Mucosa of rectum (tissue), 2 donors: ENCODE data around the gene SETBP1.

Experiments used
- H3K27ac ChIP-seq, 2 donors: one replicate each; pipeline ENCODE4 v1.7.0; 2013; ENCODE audit warnings: inconsistent platforms in 2 of 2, low read depth in 2 of 2, low read length in 2 of 2
- H3K27me3 ChIP-seq, 2 donors: one replicate each; pipeline ENCODE4 v1.7.0; 2013; ENCODE audit warnings: low read length in 2 of 2; ENCODE audit not compliant: control insufficient read depth in 2 of 2, insufficient read depth in 2 of 2
- H3K36me3 ChIP-seq, 2 donors: one replicate each; pipeline ENCODE4 v1.7.0; 2013; ENCODE audit warnings: low read length in 2 of 2; ENCODE audit not compliant: control insufficient read depth in 2 of 2, insufficient read depth in 2 of 2
- H3K4me1 ChIP-seq, 2 donors: one replicate each; pipeline ENCODE4 v1.7.0; 2013; ENCODE audit warnings: low read length in 2 of 2, mild to moderate bottlenecking in 1 of 2; ENCODE audit not compliant: control insufficient read depth in 2 of 2, insufficient read depth in 2 of 2
- H3K4me3 ChIP-seq, 2 donors: one replicate each; pipeline ENCODE4 v1.7.0; 2013; ENCODE audit warnings: low read length in 2 of 2
- H3K9ac ChIP-seq, 2 donors: one replicate each; pipeline ENCODE4 v1.7.0; 2013; ENCODE audit warnings: low read length in 2 of 2, low read depth in 1 of 2, mild to moderate bottlenecking in 1 of 2
- H3K9me3 ChIP-seq, 2 donors: one replicate each; pipeline ENCODE4 v1.7.0; 2013; ENCODE audit warnings: low read length in 2 of 2; ENCODE audit not compliant: control insufficient read depth in 2 of 2
- donor health status: healthy.
- donor health status: Normal muscosa, but diverticular disease.

Gene SETBP1

DNA sequence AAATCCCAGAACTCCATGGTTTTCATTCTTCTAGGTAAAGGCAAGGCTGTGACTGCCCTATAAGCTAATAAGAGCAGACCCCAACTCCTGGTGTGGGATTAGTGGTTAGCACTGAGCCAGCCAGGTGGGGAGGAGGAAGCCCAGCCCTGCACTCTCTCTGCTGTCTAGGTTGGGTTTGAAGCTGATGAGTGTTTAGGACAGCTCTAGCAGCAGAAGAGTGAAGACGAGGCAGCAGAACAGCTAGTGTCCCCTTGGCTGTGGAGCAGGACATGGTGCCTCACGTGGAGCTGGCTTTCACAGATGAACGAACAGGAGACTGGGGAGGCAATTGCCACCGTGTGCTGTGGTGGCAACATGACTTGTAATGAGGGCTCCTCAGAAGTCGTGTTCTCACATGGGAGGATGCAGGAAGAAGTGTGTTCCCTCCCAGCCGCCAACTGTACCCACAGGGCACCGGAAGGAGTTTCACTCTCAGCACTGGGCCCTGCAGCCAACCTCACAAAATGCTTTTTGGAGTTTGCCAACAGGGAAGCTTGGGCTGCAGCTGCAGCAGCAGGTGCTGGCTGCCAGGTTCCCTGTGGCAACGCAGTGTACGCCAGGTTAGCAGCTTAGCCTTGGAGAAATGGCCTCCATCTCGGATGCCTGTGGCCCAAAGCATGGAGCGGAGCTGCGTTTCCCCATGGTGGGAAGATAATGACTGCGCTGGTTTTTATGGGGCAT lies 328.2 kb downstream of the SETBP1 start:
- Histone ChIP-seq H3K9ac (no peak overlapping the region), H3K27ac (no peak overlapping the region), H3K9me3 (no peaks in the 10 kb centered on the region), H3K27me3 (no peaks in the 10 kb centered on the region), H3K36me3 (no peaks in the 10 kb centered on the region), H3K4me1 (no peaks in the 10 kb centered on the region), H3K4me3 (no peak overlapping the region)

DNA sequence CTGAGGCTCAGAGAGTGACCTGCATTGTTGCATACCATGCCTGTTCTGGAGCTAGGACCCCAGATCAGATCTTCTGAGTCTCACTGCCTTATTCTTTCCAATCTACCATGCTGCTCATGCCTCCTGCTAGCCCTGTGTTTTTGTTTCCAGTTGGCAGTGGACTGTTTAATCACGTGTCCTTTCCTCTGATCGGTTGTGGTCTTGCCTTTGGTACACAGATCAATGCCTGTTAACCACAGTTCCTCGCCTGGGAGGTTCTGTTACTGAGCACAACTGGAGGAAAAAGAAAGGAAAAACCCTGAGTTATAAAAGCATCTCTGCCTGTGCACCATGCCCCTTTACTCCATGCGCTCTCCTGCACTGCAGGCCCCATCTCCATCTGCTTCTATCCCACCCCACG lies 329.1 kb downstream of the SETBP1 start:
- Histone ChIP-seq H3K4me1 (no peaks in the 10 kb centered on the region), H3K27ac (no peak overlapping the region), H3K9me3 (no peaks in the 10 kb centered on the region), H3K27me3 (no peaks in the 10 kb centered on the region), H3K9ac (no peak overlapping the region), H3K4me3 (no peak overlapping the region), H3K36me3 (no peaks in the 10 kb centered on the region)

DNA sequence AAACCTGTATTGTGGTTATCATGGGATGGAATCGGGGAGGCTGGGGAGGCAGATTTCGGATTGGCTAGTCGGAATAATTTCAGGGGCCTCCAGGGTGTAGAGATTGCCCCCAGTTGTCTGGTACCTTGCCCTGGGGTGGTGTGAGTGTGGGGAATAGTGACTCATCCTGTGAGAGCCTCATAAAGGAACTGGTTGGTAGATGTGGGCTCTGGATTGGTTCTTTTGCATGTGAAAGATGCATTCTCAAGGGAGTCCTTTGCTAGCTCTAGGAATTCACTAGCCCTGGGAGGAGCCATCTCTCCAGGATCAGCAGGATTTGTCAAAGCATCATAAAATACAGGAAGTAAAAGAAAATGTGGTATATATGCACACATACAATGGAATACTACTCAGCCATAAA lies 331.6 kb downstream of the SETBP1 start:
- H3K4me3 ChIP-seq, result no peak overlapping the region
- H3K27me3 ChIP-seq, result no peaks in the 10 kb centered on the region
- no peaks in the 10 kb centered on the region for H3K9me3 ChIP-seq
- H3K36me3 ChIP-seq, result no peaks in the 10 kb centered on the region
- no peak overlapping the region for H3K9ac ChIP-seq
- no peak overlapping the region for H3K27ac ChIP-seq
- no peaks in the 10 kb centered on the region for H3K4me1 ChIP-seq

DNA sequence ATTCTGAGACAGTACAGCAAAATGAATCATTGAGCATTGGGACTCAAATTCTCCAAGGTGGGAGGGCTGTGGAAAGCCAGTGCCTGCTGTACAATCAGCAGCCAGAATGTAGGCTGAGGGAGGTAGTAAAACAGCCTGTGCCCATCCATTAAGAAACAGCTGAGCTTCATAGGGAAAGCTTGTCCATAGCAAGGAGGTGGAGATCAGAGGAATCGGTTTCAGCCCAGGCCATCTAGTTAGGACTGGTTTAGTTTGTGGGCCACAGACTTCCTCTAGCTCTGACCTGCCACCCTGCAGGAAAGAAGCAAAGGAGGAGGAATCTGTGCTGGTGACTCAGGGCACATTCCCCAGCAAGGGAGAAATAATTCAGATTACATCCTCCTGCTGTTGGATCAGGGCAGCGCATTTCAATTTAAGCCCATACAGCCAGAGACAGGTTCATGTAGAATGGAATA lies 333.4 kb downstream of the SETBP1 start:
- H3K36me3 ChIP-seq, result no peaks in the 10 kb centered on the region
- H3K9ac ChIP-seq, result no peak overlapping the region
- no peaks in the 10 kb centered on the region for H3K27me3 ChIP-seq
- H3K4me3 ChIP-seq, result no peak overlapping the region
- no peaks in the 10 kb centered on the region for H3K4me1 ChIP-seq
- no peak overlapping the region for H3K27ac ChIP-seq
- H3K9me3 ChIP-seq, result no peaks in the 10 kb centered on the region

DNA sequence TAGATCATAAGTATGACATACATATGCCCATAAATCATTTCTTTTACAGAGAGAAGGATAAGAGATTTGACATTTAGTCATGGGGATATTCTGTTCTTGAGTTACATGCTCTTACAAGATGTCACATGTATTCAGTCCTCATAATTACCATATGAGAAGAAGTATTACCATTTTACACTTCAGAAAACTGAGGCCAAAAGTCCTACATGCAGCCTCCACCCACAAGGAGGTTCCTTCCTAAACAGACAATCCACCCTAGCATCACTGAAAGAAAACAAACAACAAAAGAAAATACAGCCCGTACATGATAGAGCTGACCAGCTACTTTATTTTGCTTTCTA lies 335.1 kb downstream of the SETBP1 start:
- H3K27ac ChIP-seq, result peak overlapping the region; percentile 44 to 48
- no peaks in the 10 kb centered on the region for H3K9me3 ChIP-seq
- no peak overlapping the region for H3K9ac ChIP-seq
- no peaks in the 10 kb centered on the region for H3K27me3 ChIP-seq
- no peaks in the 10 kb centered on the region for H3K4me1 ChIP-seq
- no peak overlapping the region for H3K4me3 ChIP-seq
- no peaks in the 10 kb centered on the region for H3K36me3 ChIP-seq

DNA sequence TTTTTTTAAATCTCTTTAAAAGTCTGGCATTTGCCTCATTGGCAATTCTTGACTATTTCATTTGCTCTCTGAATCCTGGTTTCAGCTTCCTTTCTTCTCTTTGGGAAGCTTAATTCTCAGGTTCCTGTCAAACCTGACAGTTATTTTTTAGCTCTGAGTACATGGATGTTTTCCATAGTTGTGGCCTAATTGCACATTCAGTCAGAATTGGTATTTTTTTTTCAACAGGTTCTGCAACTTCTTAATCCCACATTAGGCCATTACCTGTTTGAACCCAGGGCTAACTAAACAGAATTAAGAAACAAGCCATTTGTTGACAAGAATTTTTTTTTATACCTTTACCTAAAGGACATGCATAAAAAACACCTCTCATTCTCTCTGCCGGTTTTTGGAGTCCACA lies 338.8 kb downstream of the SETBP1 start:
- no peaks in the 10 kb centered on the region for H3K27me3 ChIP-seq
- H3K4me1 ChIP-seq, result no peaks in the 10 kb centered on the region
- no peak overlapping the region for H3K9ac ChIP-seq
- no peaks in the 10 kb centered on the region for H3K36me3 ChIP-seq
- H3K9me3 ChIP-seq, result no peaks in the 10 kb centered on the region
- no peak overlapping the region for H3K27ac ChIP-seq
- H3K4me3 ChIP-seq, result no peak overlapping the region

DNA sequence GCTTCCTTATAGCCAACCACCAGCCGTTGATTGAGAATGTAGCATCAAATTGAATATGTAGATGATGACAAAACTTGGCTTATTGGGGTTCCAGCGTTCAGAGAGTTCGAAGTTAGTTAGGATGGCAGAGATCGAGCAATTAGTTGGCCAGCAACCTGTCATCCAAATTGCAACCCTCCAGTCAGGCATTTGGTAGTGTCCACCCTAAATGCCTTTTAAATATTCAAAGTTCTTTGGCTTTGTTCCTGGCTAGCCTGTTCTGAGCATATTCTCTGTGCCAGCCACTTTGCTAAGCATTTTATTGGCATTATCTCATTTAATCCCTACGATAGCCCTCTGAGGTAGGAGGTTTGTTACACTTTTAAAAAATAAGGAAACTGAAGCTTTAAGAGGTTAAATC lies 342.8 kb downstream of the SETBP1 start:
- H3K4me3 ChIP-seq, result no peak overlapping the region
- no peaks in the 10 kb centered on the region for H3K36me3 ChIP-seq
- H3K27me3 ChIP-seq, result no peaks in the 10 kb centered on the region
- H3K4me1 ChIP-seq, result no peaks in the 10 kb centered on the region
- H3K9me3 ChIP-seq, result no peaks in the 10 kb centered on the region
- no peak overlapping the region for H3K9ac ChIP-seq
- H3K27ac ChIP-seq, result no peak overlapping the region

DNA sequence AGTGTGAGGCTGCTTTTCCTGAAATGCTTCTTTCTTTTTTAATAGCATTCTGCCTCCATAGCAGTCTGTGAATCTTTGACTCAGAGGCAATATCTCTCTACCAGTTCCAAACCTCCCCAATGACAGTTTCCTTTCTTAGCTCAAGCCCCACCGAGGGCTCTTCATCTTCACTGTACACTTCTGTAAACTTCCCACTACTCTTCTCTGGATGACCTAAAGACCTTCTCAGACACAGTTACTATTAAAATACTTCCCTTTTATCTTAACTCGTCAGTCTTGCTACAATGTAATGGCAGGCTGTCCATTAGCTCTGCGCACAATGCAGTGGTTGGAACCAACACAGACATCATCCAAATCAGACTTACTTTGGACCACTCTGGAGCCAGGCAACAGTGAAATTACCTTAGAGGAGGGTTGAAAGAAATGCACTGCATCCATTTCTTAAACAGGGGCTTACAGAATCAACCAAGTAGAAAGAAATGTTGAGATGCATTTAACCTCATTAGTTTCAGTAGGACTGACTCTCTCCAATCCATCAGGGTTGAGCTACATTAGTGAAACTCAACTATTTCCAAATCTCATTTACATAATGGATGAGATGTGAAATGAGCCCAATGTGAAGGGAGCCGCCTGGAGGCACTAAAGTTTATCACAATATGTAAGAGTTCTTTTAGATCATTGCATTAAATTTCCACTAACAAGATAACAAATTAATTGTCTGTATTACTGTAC lies 343.8 kb downstream of the SETBP1 start:
- Histone ChIP-seq H3K27me3 (no peaks in the 10 kb centered on the region), H3K9me3 (no peaks in the 10 kb centered on the region), H3K4me3 (no peak overlapping the region), H3K27ac (no peak overlapping the region), H3K4me1 (no peaks in the 10 kb centered on the region), H3K36me3 (no peaks in the 10 kb centered on the region), H3K9ac (no peak overlapping the region)

DNA sequence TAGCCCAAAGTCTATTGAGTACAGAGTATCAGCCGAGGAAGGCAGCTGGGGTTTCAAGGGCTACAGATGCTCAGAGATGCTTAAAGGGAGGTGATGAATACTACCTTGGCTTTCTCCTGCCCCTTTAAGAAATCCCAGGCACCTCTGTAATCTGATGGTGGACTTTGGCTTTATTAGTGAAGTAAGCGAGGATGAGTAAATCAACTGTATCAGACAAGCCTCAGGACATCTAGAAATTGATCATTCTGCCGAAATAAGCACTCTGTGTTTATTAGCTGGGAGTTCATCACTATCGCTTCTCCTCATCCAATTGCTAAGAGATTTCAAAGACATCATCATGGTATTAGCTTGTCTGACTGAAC lies 344.4 kb downstream of the SETBP1 start:
- no peak overlapping the region for H3K9ac ChIP-seq
- no peaks in the 10 kb centered on the region for H3K4me1 ChIP-seq
- H3K27ac ChIP-seq, result no peak overlapping the region
- no peaks in the 10 kb centered on the region for H3K9me3 ChIP-seq
- H3K4me3 ChIP-seq, result no peak overlapping the region
- no peaks in the 10 kb centered on the region for H3K27me3 ChIP-seq
- H3K36me3 ChIP-seq, result no peaks in the 10 kb centered on the region

DNA sequence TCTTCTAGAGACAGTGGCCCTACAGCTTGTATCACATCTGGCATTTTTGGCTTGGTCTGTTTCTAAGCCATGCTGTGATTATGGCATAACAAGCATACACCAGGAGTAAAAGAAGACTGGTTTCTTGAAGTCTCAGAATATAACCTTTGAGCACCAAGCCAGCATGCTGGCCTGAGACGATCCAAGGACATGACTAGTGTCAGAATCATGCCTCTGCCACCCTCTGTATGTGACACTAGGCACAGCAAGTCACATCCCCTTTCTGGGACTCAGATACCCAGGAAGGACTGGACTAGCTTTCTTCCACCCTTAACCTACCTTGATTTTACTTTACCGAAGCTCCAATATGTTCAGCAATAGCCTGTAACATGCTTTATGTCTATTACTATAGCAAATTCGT lies 345.5 kb downstream of the SETBP1 start:
- Histone ChIP-seq H3K27ac (no peak overlapping the region), H3K9ac (no peak overlapping the region), H3K27me3 (no peaks in the 10 kb centered on the region)

More for the DNA sequence above, 345.5 kb downstream of the SETBP1 start:
- no peaks in the 10 kb centered on the region for H3K9me3 ChIP-seq
- H3K36me3 ChIP-seq, result no peaks in the 10 kb centered on the region
- H3K4me3 ChIP-seq, result no peak overlapping the region
- no peaks in the 10 kb centered on the region for H3K4me1 ChIP-seq
